MCF 10A (cell line): ENCODE measurements around the gene HYAL1. TPM values are rescaled to one million over a fixed set of nuclear protein-coding genes. Genes with fewer than 3 reads are reported as not detected.
"Not testable (repeated sequence)": the region's sequence is repeated elsewhere in the genome, so short reads cannot be mapped to it uniquely, and the experiment has no call there.

ENCODE experiments used
- BruUV-seq: library from RNA; stranded (reverse); fragments of 400-500 nt; replicated peaks from 2 replicates; lab custom pipeline; 2021; lab: Mats Ljungman, UMichigan
- CTCF ChIA-PET: fragments of 300-600 bp; sonication (Branson Sonifier 250); formaldehyde crosslinking; extraction: SDS; loops from one replicate; lab custom pipeline; 2021; ENCODE audit warnings: antibody characterized with exemption, inconsistent platforms; lab: Yijun Ruan, JAX
- POLR2A ChIA-PET: fragments of 300-600, 350-650 bp; sonication (Branson Sonifier 250); formaldehyde crosslinking; extraction: SDS; loops from one replicate; lab custom pipeline; 2020; ENCODE audit warnings: antibody characterized with exemption, inconsistent platforms; lab: Yijun Ruan, JAX
- DNase-seq: peaks from one replicate; pipeline ENCODE4 v3.0.0-alpha.2; 2018; ENCODE audit not compliant: unreplicated experiment
- H3K27ac Mint-ChIP-seq: one replicate; pipeline ENCODE4 v1.8.0; 2022; ENCODE audit warnings: mild to moderate bottlenecking, low read depth, mixed read lengths; ENCODE audit not compliant: unreplicated experiment
- H3K27me3 Mint-ChIP-seq: one replicate; pipeline ENCODE4 v1.8.0; 2022; ENCODE audit warnings: mixed read lengths; ENCODE audit not compliant: insufficient read depth, unreplicated experiment
- H3K36me3 Mint-ChIP-seq: one replicate; pipeline ENCODE4 v1.8.0; 2022; ENCODE audit warnings: mild to moderate bottlenecking, moderate library complexity, mixed read lengths; ENCODE audit not compliant: insufficient read depth, unreplicated experiment
- H3K4me1 Mint-ChIP-seq: one replicate; pipeline ENCODE4 v1.8.0; 2022; ENCODE audit warnings: mixed read lengths; ENCODE audit not compliant: insufficient read depth, unreplicated experiment
- H3K4me3 Mint-ChIP-seq: one replicate; pipeline ENCODE4 v1.8.0; 2022; ENCODE audit warnings: mild to moderate bottlenecking, moderate library complexity, mixed read lengths; ENCODE audit not compliant: unreplicated experiment
- H3K9me3 Mint-ChIP-seq: one replicate; pipeline ENCODE4 v1.8.0; 2022; ENCODE audit warnings: mixed read lengths; ENCODE audit not compliant: unreplicated experiment
- CTCF ChIP-seq: fragments of 200-600 bp; IDR thresholded peaks from one replicate; pipeline ENCODE4 v1.8.0; 2022; ENCODE audit warnings: antibody characterized with exemption, mild to moderate bottlenecking; ENCODE audit not compliant: unreplicated experiment
- intact Hi-C: fragments of 100-400 bp; cut with micrococcal nuclease; formaldehyde crosslinking; loops from 2 replicates; pipeline ENCODE4 v1.14.1; 2022
- total RNA-seq: library from RNA; stranded (reverse); gene quantifications from 2 replicates; pipeline ENCODE4 v1.2.3, GENCODE V29; 2022

Gene HYAL1
- total RNA-seq, 1 experiment from 2014 or later, result 0.70 TPM

- Mint-ChIP-seq H3K27ac (no peak overlapping the region), H3K9me3 (no peaks in the 10 kb centered on the region), H3K4me1 (peaks cover 14% of the 10 kb centered on the region), H3K27me3 (no peaks in the 10 kb centered on the region), H3K4me3 (no peak overlapping the region), H3K36me3 (peaks cover 53% of the 10 kb centered on the region)
- BruUV-seq, result no TSS peak
- ChIA-PET CTCF (interaction anchor here (0.6 to 6.2 kb wide), 6 partner anchors 9 to 96 kb away, joined by 3 to 38 read pairs (median 6); partner anchors contain the start of genes GNAT1, HYAL2 and LSMEM2), POLR2A (interaction anchor here (0.7 to 0.8 kb wide), 2 partner anchors 40 to 66 kb away, joined by 3 read pairs; partner anchors contain the start of gene TUSC2)
- TF ChIP-seq CTCF, result no peak
- DNase-seq, result no peak
- intact Hi-C loops, result no loop called here
Observed at GRCh38 chr3:50288387-50289007, 14.9 kb downstream of the HYAL1 start.

- no TSS peak for BruUV-seq
- intact Hi-C loops, result no loop called here
- H3K27me3 Mint-ChIP-seq, result no peaks in the 10 kb centered on the region
- no peak for DNase-seq
- POLR2A ChIA-PET, result no interaction called here
- no peak for TF ChIP-seq CTCF
- H3K36me3 Mint-ChIP-seq, result peaks cover 53% of the 10 kb centered on the region
- H3K9me3 Mint-ChIP-seq, result no peaks in the 10 kb centered on the region
- H3K4me1 Mint-ChIP-seq, result peaks cover 6% of the 10 kb centered on the region
- CTCF ChIA-PET, result interaction anchor here (0.6 to 6.2 kb wide), 5 partner anchors 12 to 380 kb away, joined by 3 to 38 read pairs (median 6); partner anchors contain the start of gene HYAL2
- no peak overlapping the region for H3K27ac Mint-ChIP-seq
- no peak overlapping the region for H3K4me3 Mint-ChIP-seq
Observed at GRCh38 chr3:50287262-50287661, 16.1 kb downstream of the HYAL1 start.

- H3K9me3 Mint-ChIP-seq, result no peaks in the 10 kb centered on the region
- CTCF ChIA-PET, result interaction anchor here (3.2 kb wide), 1 partner anchor 12 kb away, joined by 10 read pairs; no protein-coding TSS in a partner anchor
Observed at GRCh38 chr3:50286322-50287227, 16.8 kb downstream of the HYAL1 start.

GRCh38 chr3:50284121-50284520 is 19.3 kb downstream of the HYAL1 start:
- not testable (repeated sequence) for DNase-seq, H3K4me3 Mint-ChIP-seq
- CTCF ChIA-PET, result interaction anchor here (0.6 to 1.7 kb wide), 11 partner anchors 9 to 378 kb away, joined by 3 to 10 read pairs (median 4); partner anchors contain the start of gene HYAL2

More at GRCh38 chr3:50286322-50287227, 16.8 kb downstream of the HYAL1 start:
- Mint-ChIP-seq H3K27ac (no peak overlapping the region), H3K4me1 (peaks cover 6% of the 10 kb centered on the region), H3K36me3 (peaks cover 52% of the 10 kb centered on the region), H3K27me3 (no peaks in the 10 kb centered on the region), H3K4me3 (no peak overlapping the region)
- no peak for TF ChIP-seq CTCF
- intact Hi-C loops, result no loop called here
- BruUV-seq, result no TSS peak
- no peak for DNase-seq
- POLR2A ChIA-PET, result no interaction called here

More at GRCh38 chr3:50284121-50284520, 19.3 kb downstream of the HYAL1 start:
- intact Hi-C loops, H3K27me3 Mint-ChIP-seq, H3K4me1 Mint-ChIP-seq, H3K9me3 Mint-ChIP-seq, H3K27ac Mint-ChIP-seq, BruUV-seq: not testable (repeated sequence)
- H3K36me3 Mint-ChIP-seq, result peaks cover 40% of the 10 kb centered on the region
- POLR2A ChIA-PET, result interaction anchor here (1.1 to 3.4 kb wide), 4 partner anchors 8 to 52 kb away, joined by 3 to 22 read pairs (median 4); partner anchors contain the start of genes GNAI2, IFRD2 and TUSC2
